ENCODE measurements around the gene RYR2. TPM values are rescaled to one million over a fixed set of nuclear protein-coding genes. Genes with fewer than 3 reads are reported as not detected.

RYR2 gene
- total RNA-seq, 1 donor = not detected

DNA sequence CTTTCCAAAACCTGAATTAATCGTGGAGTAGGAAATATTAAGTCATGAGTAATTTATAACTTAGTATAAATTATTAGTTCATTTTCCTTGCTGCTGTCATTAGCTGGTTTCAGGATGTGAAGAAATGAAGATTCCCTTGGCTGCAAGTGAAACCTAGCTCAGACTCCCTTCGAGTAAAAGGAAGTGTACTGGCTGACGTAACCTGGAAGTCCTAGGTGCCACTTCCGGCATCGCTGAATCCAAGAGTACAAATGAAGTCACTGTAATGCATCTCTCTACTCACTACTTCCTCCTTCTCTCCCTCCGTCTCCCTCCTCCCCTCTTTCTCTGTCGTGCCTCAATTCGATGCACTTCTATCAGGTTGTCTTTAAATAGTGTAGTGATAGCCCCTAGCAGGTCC, 820.0 kb downstream of the RYR2 start:
- DNase-seq (ENCODE audit: low read depth) = no peak
- TF ChIP-seq, protein P1, sequence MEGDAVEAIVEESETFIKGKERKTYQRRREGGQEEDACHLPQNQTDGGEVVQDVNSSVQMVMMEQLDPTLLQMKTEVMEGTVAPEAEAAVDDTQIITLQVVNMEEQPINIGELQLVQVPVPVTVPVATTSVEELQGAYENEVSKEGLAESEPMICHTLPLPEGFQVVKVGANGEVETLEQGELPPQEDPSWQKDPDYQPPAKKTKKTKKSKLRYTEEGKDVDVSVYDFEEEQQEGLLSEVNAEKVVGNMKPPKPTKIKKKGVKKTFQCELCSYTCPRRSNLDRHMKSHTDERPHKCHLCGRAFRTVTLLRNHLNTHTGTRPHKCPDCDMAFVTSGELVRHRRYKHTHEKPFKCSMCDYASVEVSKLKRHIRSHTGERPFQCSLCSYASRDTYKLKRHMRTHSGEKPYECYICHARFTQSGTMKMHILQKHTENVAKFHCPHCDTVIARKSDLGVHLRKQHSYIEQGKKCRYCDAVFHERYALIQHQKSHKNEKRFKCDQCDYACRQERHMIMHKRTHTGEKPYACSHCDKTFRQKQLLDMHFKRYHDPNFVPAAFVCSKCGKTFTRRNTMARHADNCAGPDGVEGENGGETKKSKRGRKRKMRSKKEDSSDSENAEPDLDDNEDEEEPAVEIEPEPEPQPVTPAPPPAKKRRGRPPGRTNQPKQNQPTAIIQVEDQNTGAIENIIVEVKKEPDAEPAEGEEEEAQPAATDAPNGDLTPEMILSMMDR (IDR thresholded peaks at IDR 0.05; ENCODE audit: insufficient read depth, low read length) = no peak
- H3K4me3 ChIP-seq (ENCODE audit: low read depth, low read length) = no peak overlapping the region

DNA sequence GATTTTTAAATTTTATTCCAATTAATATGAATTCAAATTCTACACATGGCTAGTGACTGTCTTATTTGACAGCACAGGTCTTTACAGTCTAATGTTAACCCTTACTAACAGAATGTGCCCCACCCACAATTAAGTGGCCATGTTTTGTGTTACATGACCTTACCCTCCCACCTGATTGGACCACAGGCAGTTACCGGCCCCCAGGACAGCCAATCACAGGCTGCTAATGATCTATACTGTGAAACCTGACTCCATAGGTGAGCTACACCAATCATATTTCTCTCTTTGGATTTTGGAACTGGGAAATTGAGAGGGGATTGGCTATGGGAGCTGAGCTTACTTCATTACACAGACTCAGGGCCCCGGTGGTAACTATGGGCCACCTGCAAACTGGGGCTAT, 821.2 kb downstream of the RYR2 start:
- TF ChIP-seq, protein P1 (IDR thresholded peaks at IDR 0.05; ENCODE audit: insufficient read depth, low read length) = no peak
- H3K4me3 ChIP-seq (ENCODE audit: low read depth, low read length) = no peak overlapping the region
- DNase-seq (ENCODE audit: low read depth) = no peak

DNA sequence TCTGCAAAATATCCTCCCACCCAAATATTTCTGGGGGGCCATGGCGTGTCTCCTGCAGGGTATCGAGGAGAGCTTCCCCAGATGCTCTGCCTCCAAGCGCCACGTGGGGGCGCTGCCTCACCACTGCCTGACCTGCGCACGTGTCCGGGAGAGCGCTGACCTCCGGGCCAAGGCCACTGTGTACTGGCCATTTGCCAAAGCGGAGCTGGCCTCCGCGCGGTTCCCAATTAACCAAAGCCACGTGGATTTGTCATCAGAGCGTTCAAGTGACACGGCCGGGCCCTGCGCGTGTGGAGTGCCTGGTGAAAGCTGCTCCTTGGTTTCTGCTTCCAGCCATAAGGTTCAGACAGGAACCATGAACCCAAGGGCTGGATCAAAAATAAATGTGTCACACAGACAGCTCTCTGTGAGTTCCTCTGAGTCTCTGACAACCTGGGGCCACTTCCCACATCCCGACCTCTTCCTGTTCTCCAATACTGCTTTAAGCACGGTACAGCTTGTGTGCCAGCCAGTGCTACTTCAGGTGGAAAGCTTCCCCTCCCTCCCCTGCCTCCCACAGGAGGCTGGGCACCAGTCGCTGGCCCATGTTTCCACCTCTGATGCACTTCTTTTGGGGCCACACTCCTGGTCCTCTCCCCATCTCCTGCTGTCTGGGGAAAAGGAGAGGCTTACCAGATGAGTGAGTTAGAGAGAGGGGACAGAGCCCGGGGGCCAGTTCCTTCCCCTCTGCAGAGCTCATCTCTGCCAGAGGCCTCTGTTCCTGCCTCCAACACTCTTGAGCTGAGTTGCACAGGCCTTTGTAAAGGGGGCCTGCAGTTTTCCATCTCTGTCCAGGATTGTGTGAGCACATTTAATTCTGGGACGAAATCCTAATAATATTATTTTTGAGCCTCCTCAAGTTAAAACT, 822.6 kb downstream of the RYR2 start:
- peak; percentile 1 for DNase-seq (ENCODE audit: low read depth)
- H3K4me3 ChIP-seq (ENCODE audit: low read depth, low read length) = no peak overlapping the region

DNA sequence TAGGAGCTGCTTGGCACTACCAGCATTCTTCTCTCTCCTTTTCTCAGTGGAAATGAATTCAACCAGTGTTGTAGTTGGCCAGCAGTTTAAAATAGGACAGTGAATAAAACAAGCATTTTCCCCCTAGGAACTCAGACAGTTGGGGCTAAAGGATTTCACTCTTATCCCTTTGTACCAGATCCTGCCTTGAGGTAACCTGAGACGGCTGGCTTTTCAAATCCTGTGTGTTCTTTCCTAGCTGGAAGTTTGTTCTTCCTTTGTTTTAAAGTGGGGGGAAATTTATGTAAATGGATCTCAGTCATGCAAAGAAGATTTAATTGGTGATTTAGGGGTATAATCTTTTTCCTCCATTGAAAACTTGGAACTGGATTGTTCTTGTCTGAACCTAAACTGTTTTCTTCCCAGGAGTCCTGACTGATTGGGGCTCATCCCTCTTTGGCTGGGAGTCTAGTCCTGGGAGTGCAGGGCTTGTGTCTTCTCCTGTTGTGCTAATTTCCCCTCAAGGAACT, 825.5 kb downstream of the RYR2 start:
- no peak for DNase-seq (ENCODE audit: low read depth)
- H3K4me3 ChIP-seq (ENCODE audit: low read depth, low read length) = no peak overlapping the region
- TF ChIP-seq, protein P1 (IDR thresholded peaks at IDR 0.05; ENCODE audit: insufficient read depth, low read length) = no peak

More for the DNA sequence above, 822.6 kb downstream of the RYR2 start:
- TF ChIP-seq, protein P1 (IDR thresholded peaks at IDR 0.05; ENCODE audit: insufficient read depth, low read length) = peak; percentile 72

DNA sequence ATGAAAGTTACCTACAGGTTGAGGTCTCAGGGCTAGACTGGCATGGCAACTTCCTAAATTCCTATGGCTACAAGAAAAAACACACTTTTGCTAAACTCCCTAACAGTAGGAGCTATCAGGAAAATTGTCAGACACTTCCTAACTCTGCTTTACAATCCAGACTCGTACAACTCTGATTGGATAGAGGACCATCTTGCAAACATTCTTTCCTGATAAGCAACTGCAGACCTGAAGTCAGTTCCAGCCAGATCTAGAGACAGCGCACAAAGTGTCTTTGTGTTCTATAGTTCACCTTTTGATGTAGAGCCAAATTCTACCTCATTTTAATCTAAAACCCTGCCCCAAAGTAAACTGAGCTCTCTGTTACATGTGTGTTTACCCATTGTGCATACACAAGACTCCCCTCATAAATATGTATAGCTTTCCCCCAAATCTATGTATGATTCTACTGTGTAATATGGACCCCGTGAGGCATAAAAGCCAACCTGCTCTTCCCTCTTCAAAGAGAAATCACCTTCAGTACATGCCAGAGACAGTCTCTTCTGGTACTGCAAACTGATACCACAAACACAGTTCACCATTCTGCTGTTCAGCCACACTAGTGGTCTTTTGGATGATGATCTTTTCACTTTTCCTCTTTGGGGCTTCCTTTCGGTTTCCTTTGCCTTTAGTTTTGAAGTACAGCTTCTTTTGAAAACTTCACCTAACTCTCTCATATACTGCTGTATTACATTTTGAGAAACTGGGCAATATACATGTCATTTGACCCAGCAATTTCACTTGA, 827.0 kb downstream of the RYR2 start:
- DNase-seq (ENCODE audit: low read depth) = no peak
- H3K4me3 ChIP-seq (ENCODE audit: low read depth, low read length) = no peak overlapping the region
- TF ChIP-seq, protein P1 (IDR thresholded peaks at IDR 0.05; ENCODE audit: insufficient read depth, low read length) = no peak

DNA sequence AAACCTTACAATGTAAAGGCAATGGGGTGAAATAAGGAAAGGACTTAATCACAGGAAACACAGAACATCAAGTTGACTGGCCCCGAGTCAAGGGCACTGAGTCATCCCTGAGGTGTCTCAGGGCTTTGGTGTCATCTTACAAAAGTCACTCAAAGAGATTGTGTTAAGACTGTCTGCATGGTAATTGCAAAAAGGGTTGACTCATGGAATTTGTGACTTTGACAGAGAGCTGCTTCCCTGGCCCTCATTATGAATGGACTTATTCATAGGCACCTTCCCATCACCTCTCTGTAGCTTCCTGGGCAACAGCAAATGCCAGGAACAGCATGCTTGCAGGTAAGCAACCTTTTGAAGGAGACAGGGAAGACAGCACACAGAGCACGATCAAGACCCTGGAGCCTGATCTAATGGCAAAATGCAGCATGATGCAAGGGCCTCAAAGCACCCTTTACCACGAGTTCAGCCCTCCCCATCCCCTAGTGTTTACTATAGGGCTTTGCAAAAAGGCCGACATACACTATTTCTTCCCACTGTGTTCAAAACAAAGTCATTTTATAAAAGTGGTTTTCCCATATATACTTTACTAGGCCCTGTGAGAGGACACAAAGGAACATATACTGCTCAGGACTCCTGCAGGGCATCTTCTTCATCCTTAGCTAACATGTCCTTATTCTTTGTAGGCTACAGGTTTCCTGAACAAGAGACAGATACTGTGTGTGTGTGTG, 831.7 kb downstream of the RYR2 start:
- DNase-seq (ENCODE audit: low read depth) = no peak
- H3K4me3 ChIP-seq (ENCODE audit: low read depth, low read length) = no peak overlapping the region
- TF ChIP-seq, protein P1 (IDR thresholded peaks at IDR 0.05; ENCODE audit: insufficient read depth, low read length) = no peak

Measured in fibroblast of the aortic adventitia (primary cell).